ENCODE data around the gene YEATS2. TPM values are rescaled to one million over a fixed set of nuclear protein-coding genes. Genes with fewer than 3 reads are reported as not detected.

Gene YEATS2
- total RNA-seq, result 10 to 100 TPM; 25.8 to 48.1 TPM
- polyA plus RNA-seq, result 1 to 10 TPM; 4.5 to 9.8 TPM
- long read RNA-seq, donor 1, partial matches to known transcripts, result 12 of 18 reads
- long read RNA-seq, donor 1, other reads (novel, unspliced or antisense), result 6 of 18 reads
- long read RNA-seq, donor 2, full-length matches to known transcripts, result 2 of 20 reads
- long read RNA-seq, donor 2, partial matches to known transcripts, result 6 of 20 reads
- long read RNA-seq, donor 2, other reads (novel, unspliced or antisense), result 12 of 20 reads

DNA sequence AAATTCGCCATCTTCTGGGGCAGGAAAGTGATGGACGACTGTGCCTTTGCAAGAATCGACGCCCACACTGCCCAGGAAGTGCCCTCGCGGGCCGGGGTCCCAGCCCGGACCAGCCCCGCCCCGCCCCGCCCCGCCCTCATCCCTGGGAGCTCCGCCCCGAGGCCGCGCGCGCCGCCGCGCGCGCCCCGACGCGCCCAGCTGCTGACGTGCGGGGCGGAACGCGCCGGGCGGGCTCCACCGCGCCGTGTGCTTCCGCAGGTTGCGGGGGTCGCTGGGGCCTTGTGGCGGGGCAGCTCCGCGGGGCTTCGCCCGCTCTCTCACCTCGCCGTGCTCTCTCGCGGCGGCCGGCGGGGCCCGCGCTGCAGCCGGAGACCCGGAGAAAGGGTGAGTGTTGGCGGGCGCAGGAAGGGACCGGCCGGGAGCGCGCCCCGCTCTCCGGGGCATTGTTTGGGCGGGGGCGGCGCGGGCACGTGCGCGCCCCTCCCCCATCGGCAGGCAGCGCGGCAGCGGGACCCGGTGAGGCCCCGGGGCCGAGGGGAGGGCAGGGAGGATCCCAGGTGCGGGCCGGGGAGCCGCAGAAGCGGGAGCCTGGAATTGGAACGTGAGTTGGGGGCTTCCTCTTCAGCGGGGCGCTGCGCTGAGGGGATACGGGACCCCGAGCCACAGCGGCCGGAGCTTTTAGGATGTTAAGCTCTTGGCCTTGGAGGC lies at the start of gene YEATS2:
Gene YEATS2 (plus strand): TSS at position 188 of the 708 bp plus-strand sequence. CDS start 17,366 bp downstream, outside the sequence.
- intact Hi-C loops (cut with DNase I), result loop anchor here (2.0 to 5.0 kb wide), 2 partner anchors 60 to 61 kb away; partner anchors contain the start of gene KLHL24 (in 1 of the 2)
- DNase-seq (peak; percentile 82 to 88), ATAC-seq (ENCODE audit: low FRiP score) (peak; percentile 89)

DNA sequence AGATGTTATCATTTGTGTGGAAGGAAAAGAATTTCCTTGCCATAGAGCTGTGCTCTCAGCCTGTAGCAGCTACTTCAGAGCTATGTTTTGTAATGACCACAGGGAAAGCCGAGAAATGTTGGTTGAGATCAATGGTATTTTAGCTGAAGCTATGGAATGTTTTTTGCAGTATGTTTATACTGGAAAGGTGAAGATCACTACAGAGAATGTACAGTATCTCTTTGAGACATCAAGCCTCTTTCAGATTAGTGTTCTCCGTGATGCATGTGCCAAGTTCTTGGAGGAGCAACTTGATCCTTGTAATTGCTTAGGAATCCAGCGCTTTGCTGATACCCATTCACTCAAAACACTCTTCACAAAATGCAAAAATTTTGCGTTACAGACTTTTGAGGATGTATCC lies 47.0 kb upstream of the YEATS2 start:
- WGBS, 2 donors, result 94 to 95% methylated on average over 4 of the region's 4 CpGs

More for the DNA sequence above, at the start of gene YEATS2:
- H3K27me3 ChIP-seq (ENCODE audit: control insufficient read depth in 1 of 2, insufficient read depth in 2 of 2, low read length in 1 of 2), result no peaks in the 10 kb centered on the region
- no peaks in the 10 kb centered on the region for H3K9me3 ChIP-seq (ENCODE audit: control insufficient read depth, low read length)
- H3K36me3 ChIP-seq (ENCODE audit: control insufficient read depth in 1 of 2, insufficient read depth in 2 of 2, low read length in 1 of 2), result no peaks in the 10 kb centered on the region
- H3K4me3 ChIP-seq (ENCODE audit: low read length in 2 of 2), result peak within 1 kb of the TSS; percentile 68 to 93
- WGBS, 2 donors, result 1% methylated on average over 64 to 89 of the region's 89 CpGs
- H3K4me1 ChIP-seq (ENCODE audit: control insufficient read depth in 1 of 2, insufficient read depth in 2 of 2, low read length in 2 of 2), result peaks cover 3 to 5% of the 10 kb centered on the region in 2 donors
- H3K27ac ChIP-seq (ENCODE audit: low read depth in 1 of 2, low read length in 2 of 2), result peak within 1 kb of the TSS; percentile 10 to 88

DNA sequence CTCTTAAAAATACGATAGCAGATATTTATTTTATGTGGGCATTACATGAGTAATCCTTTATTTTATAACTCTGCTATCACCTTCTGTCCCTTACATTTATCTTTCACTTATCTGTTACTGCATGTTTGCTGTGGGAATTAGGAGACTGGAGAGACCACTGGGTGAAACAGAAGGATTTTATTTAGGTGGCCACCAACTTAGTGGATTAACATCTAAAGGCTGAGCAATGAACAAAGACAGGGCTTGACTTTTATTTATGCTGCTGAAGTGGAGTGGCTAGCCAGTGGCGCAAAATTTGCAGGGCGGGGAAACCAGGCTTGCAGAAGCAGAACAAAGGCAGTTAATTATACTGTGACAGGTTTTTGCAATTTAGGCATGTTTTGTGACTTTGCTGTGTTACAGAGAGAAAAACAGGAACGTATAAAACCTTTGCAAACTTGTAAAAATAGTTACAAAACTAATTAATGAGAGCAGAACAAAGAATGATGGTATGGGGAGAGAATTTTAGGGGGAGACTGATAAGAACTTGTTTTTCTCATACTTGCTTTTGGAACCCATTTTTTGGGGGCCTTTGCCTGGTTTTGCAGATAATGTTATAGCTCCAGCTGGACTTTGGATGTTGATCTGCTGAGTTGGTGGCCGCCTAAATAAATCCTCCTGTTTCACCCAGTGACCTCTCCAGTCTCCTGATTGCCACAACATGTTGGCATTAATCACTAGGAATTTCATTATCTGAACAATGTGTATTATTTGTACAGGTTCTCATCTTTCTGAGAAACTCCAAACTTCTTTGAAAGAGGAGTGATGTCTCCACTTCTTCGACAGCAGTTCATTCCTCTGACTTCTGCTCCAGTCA lies 44.2 kb upstream of the YEATS2 start:
- Histone ChIP-seq H3K4me1 (ENCODE audit: control insufficient read depth in 1 of 2, insufficient read depth in 2 of 2, low read length in 2 of 2) (peaks cover 2% of the 10 kb centered on the region in 2 donors), H3K27me3 (ENCODE audit: control insufficient read depth in 1 of 2, insufficient read depth in 2 of 2, low read length in 1 of 2) (no peaks in the 10 kb centered on the region), H3K27ac (ENCODE audit: low read depth in 1 of 2, low read length in 2 of 2) (no peak overlapping the region), H3K36me3 (ENCODE audit: control insufficient read depth in 1 of 2, insufficient read depth in 2 of 2, low read length in 1 of 2) (peaks cover 7 to 9% of the 10 kb centered on the region in 2 donors), H3K4me3 (ENCODE audit: low read length in 2 of 2) (no peak overlapping the region), H3K9me3 (ENCODE audit: control insufficient read depth, low read length) (peaks cover 4% of the 10 kb centered on the region)
- DNase-seq, result no peak
- no peak for ATAC-seq (ENCODE audit: low FRiP score)
- intact Hi-C loops (cut with DNase I), result no loop called here
- WGBS, 2 donors, result 81 to 96% methylated on average over 6 of the region's 6 CpGs

More for the DNA sequence above, 47.0 kb upstream of the YEATS2 start:
- no peak overlapping the region for H3K27ac ChIP-seq (ENCODE audit: low read depth in 1 of 2, low read length in 2 of 2)
- H3K4me3 ChIP-seq (ENCODE audit: low read length in 2 of 2), result no peak overlapping the region
- H3K9me3 ChIP-seq (ENCODE audit: control insufficient read depth, low read length), result peaks cover 4% of the 10 kb centered on the region
- DNase-seq, result no peak
- no peak for ATAC-seq (ENCODE audit: low FRiP score)
- intact Hi-C loops (cut with DNase I), result no loop called here
- peaks cover 7 to 9% of the 10 kb centered on the region in 2 donors for H3K36me3 ChIP-seq (ENCODE audit: control insufficient read depth in 1 of 2, insufficient read depth in 2 of 2, low read length in 1 of 2)
- no peaks in the 10 kb centered on the region for H3K27me3 ChIP-seq (ENCODE audit: control insufficient read depth in 1 of 2, insufficient read depth in 2 of 2, low read length in 1 of 2)
- H3K4me1 ChIP-seq (ENCODE audit: control insufficient read depth in 1 of 2, insufficient read depth in 2 of 2, low read length in 2 of 2), result peaks cover 2% of the 10 kb centered on the region in 2 donors

DNA sequence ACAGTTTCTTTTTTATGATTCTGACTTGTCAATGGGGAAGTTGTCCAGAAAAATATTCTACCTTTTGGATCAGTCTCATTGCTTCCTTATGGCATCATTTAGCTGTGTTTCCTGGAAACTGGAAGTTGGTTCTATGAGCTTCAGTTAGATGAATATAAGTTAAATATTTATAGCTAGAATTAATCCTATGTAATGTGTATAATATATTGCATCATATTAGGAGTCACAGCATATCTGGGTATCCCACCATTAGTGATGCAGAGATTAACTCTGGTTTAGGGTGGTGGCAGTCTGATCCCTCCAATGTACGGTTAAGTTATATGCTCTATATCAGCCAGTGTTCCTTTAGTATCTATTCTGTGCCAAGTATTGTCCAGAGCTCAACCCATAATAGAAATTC lies 42.9 kb upstream of the YEATS2 start:
- Histone ChIP-seq H3K9me3 (ENCODE audit: control insufficient read depth, low read length) (peaks cover 4% of the 10 kb centered on the region), H3K36me3 (ENCODE audit: control insufficient read depth in 1 of 2, insufficient read depth in 2 of 2, low read length in 1 of 2) (peaks cover 9 to 11% of the 10 kb centered on the region in 2 donors), H3K27me3 (ENCODE audit: control insufficient read depth in 1 of 2, insufficient read depth in 2 of 2, low read length in 1 of 2) (no peaks in the 10 kb centered on the region), H3K27ac (ENCODE audit: low read depth in 1 of 2, low read length in 2 of 2) (no peak overlapping the region), H3K4me1 (ENCODE audit: control insufficient read depth in 1 of 2, insufficient read depth in 2 of 2, low read length in 2 of 2) (peaks cover 2% of the 10 kb centered on the region in 2 donors), H3K4me3 (ENCODE audit: low read length in 2 of 2) (no peak overlapping the region)
- intact Hi-C loops (cut with DNase I), result no loop called here
- DNase-seq (no peak), ATAC-seq (ENCODE audit: low FRiP score) (no peak)
- 94 to 100% methylated on average over 1 of the region's 1 CpG for WGBS, 2 donors

DNA sequence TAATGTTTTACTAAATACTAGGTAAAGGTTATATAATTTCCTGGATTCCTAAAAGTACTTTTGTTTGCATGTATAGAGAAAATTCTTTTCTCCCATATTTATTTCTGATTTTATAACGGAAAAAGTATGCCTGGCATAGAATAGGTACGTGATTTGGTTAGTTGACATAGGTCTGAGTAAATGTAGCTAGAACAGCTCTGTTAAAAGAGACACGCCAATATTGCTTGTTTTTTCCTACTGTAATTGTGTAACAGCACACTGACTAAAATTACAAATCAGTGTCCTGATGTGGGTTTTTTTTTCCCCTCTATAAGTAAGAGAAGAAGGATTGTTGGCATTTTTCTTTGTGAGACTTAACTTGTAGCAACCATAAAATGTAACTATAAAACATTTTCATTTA lies 35.5 kb upstream of the YEATS2 start:
- Histone ChIP-seq H3K4me3 (ENCODE audit: low read length in 2 of 2) (no peak overlapping the region), H3K36me3 (ENCODE audit: control insufficient read depth in 1 of 2, insufficient read depth in 2 of 2, low read length in 1 of 2) (peaks cover 0 to 7% of the 10 kb centered on the region in 2 donors), H3K27me3 (ENCODE audit: control insufficient read depth in 1 of 2, insufficient read depth in 2 of 2, low read length in 1 of 2) (no peaks in the 10 kb centered on the region), H3K4me1 (ENCODE audit: control insufficient read depth in 1 of 2, insufficient read depth in 2 of 2, low read length in 2 of 2) (no peaks in the 10 kb centered on the region), H3K27ac (ENCODE audit: low read depth in 1 of 2, low read length in 2 of 2) (no peak overlapping the region), H3K9me3 (ENCODE audit: control insufficient read depth, low read length) (no peaks in the 10 kb centered on the region)
- ATAC-seq (ENCODE audit: low FRiP score) (no peak), DNase-seq (no peak)
- 20 to 58% methylated on average over 3 of the region's 3 CpGs for WGBS, 2 donors
- intact Hi-C loops (cut with DNase I), result no loop called here

DNA sequence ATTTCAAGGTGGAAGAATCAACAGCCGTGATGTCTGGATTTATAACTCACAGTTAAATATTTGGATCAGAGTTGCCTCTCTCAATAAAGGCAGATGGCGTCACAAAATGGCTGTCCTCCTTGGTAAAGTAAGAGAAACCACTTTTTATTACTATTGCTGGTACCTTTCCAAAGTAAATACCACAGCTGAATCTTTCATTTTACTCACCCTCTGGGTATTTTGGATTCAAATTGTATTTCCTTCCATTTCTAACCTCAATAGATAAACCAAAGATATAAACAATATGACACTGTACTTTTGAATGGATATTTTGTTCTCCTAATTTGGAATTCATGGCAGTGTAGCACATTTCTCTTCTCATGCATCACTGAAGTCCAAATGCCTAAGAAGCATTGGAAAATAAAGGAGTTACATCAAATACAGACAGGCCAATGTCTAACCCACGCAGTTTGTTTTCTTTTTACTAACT lies 32.6 kb upstream of the YEATS2 start:
- no peak overlapping the region for H3K4me3 ChIP-seq (ENCODE audit: low read length in 2 of 2)
- H3K36me3 ChIP-seq (ENCODE audit: control insufficient read depth in 1 of 2, insufficient read depth in 2 of 2, low read length in 1 of 2), result peaks cover 3 to 7% of the 10 kb centered on the region in 2 donors
- H3K4me1 ChIP-seq (ENCODE audit: control insufficient read depth in 1 of 2, insufficient read depth in 2 of 2, low read length in 2 of 2), result no peaks in the 10 kb centered on the region
- no peak overlapping the region for H3K27ac ChIP-seq (ENCODE audit: low read depth in 1 of 2, low read length in 2 of 2)
- no peaks in the 10 kb centered on the region for H3K9me3 ChIP-seq (ENCODE audit: control insufficient read depth, low read length)
- DNase-seq (no peak), ATAC-seq (ENCODE audit: low FRiP score) (no peak)
- WGBS, 2 donors, result 47 to 49% methylated on average over 3 of the region's 3 CpGs
- no peaks in the 10 kb centered on the region for H3K27me3 ChIP-seq (ENCODE audit: control insufficient read depth in 1 of 2, insufficient read depth in 2 of 2, low read length in 1 of 2)
- intact Hi-C loops (cut with DNase I), result no loop called here

DNA sequence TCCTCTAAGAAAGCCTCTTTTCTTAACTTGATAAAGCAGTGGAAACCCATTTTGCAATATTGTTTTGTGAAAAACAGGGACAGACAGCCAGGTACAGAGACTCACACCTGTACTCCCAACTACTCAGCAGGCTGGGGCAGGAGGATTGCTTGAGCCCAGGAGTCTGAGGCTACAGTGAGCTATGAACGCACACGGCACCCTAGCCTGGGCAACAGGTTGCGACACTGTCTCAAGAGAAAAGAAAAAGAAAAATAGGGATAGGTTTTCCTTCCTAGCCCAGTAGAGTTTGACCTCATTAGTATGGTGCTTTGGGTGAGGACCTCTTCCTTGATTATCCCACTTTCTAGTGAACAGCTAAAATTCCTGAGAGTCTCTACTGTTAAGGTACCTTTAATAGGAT lies 17.5 kb upstream of the YEATS2 start:
- Histone ChIP-seq H3K27ac (ENCODE audit: low read depth in 1 of 2, low read length in 2 of 2) (no peak overlapping the region), H3K9me3 (ENCODE audit: control insufficient read depth, low read length) (no peaks in the 10 kb centered on the region), H3K4me3 (ENCODE audit: low read length in 2 of 2) (no peak overlapping the region), H3K27me3 (ENCODE audit: control insufficient read depth in 1 of 2, insufficient read depth in 2 of 2, low read length in 1 of 2) (no peaks in the 10 kb centered on the region), H3K36me3 (ENCODE audit: control insufficient read depth in 1 of 2, insufficient read depth in 2 of 2, low read length in 1 of 2) (peaks cover 0 to 6% of the 10 kb centered on the region in 2 donors), H3K4me1 (ENCODE audit: control insufficient read depth in 1 of 2, insufficient read depth in 2 of 2, low read length in 2 of 2) (no peaks in the 10 kb centered on the region)
- DNase-seq (no peak), ATAC-seq (ENCODE audit: low FRiP score) (no peak)
- WGBS, 2 donors, result 91 to 94% methylated on average over 3 of the region's 3 CpGs
- intact Hi-C loops (cut with DNase I), result no loop called here

DNA sequence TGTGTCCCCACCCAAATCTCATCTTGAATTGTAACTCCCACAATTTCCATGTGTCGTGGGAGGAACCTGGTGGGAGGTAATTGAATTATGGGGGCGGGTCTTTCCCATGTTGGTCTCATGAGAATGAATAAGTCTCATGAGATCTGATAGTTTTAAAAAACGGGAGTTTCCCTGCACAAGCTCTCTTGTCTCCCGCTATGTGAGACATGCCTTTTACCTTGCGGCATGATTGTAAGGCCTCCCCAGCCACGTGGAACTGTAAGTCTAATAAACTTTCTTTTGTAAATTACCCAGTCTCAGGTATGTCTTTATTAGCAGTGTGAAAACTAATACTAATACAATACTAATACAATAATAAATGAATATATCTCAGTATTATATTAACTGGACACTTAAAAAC lies 9.9 kb upstream of the YEATS2 start:
- no peaks in the 10 kb centered on the region for H3K4me1 ChIP-seq (ENCODE audit: control insufficient read depth in 1 of 2, insufficient read depth in 2 of 2, low read length in 2 of 2)
- DNase-seq (no peak), ATAC-seq (ENCODE audit: low FRiP score) (no peak)
- intact Hi-C loops (cut with DNase I), result no loop called here
- no peaks in the 10 kb centered on the region for H3K36me3 ChIP-seq (ENCODE audit: control insufficient read depth in 1 of 2, insufficient read depth in 2 of 2, low read length in 1 of 2)
- H3K9me3 ChIP-seq (ENCODE audit: control insufficient read depth, low read length), result no peaks in the 10 kb centered on the region
- H3K4me3 ChIP-seq (ENCODE audit: low read length in 2 of 2), result no peak overlapping the region
- H3K27ac ChIP-seq (ENCODE audit: low read depth in 1 of 2, low read length in 2 of 2), result no peak overlapping the region
- no peaks in the 10 kb centered on the region for H3K27me3 ChIP-seq (ENCODE audit: control insufficient read depth in 1 of 2, insufficient read depth in 2 of 2, low read length in 1 of 2)
- 86 to 90% methylated on average over 6 of the region's 6 CpGs for WGBS, 2 donors

Data from aorta (tissue), 5 donors.